Measurements from ENCODE around the gene NHSL1.

GRCh38 chr6:138520463-138520862, 21.2 kb upstream of the NHSL1 start:
- no peak for TF ChIP-seq GABPA (IDR thresholded peaks at IDR 0.05 in 1 of 2, conservative IDR thresholded peaks at IDR 0.05 in 1 of 2)
- TF ChIP-seq, protein P1, sequence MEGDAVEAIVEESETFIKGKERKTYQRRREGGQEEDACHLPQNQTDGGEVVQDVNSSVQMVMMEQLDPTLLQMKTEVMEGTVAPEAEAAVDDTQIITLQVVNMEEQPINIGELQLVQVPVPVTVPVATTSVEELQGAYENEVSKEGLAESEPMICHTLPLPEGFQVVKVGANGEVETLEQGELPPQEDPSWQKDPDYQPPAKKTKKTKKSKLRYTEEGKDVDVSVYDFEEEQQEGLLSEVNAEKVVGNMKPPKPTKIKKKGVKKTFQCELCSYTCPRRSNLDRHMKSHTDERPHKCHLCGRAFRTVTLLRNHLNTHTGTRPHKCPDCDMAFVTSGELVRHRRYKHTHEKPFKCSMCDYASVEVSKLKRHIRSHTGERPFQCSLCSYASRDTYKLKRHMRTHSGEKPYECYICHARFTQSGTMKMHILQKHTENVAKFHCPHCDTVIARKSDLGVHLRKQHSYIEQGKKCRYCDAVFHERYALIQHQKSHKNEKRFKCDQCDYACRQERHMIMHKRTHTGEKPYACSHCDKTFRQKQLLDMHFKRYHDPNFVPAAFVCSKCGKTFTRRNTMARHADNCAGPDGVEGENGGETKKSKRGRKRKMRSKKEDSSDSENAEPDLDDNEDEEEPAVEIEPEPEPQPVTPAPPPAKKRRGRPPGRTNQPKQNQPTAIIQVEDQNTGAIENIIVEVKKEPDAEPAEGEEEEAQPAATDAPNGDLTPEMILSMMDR (IDR thresholded peaks at IDR 0.05; ENCODE audit: low read depth, low read length, missing input control): peak; percentile 37
- TF ChIP-seq TAF1 (conservative IDR thresholded peaks at IDR 0.05): no peak
- no peak for TF ChIP-seq YY1 (IDR thresholded peaks at IDR 0.05)
- TF ChIP-seq RAD21 (IDR thresholded peaks at IDR 0.05): peak; percentile 48 to 62
- TF ChIP-seq JUND (IDR thresholded peaks at IDR 0.05): no peak
- TF ChIP-seq SP1 (IDR thresholded peaks at IDR 0.05): no peak
- TF ChIP-seq ATF3 (IDR thresholded peaks at IDR 0.05): no peak
- TF ChIP-seq HNF4G (IDR thresholded peaks at IDR 0.05): no peak
- no peak for TF ChIP-seq EGR1 (IDR thresholded peaks at IDR 0.05; ENCODE audit: low read depth in 2 of 2)
- TF ChIP-seq, protein P2, sequence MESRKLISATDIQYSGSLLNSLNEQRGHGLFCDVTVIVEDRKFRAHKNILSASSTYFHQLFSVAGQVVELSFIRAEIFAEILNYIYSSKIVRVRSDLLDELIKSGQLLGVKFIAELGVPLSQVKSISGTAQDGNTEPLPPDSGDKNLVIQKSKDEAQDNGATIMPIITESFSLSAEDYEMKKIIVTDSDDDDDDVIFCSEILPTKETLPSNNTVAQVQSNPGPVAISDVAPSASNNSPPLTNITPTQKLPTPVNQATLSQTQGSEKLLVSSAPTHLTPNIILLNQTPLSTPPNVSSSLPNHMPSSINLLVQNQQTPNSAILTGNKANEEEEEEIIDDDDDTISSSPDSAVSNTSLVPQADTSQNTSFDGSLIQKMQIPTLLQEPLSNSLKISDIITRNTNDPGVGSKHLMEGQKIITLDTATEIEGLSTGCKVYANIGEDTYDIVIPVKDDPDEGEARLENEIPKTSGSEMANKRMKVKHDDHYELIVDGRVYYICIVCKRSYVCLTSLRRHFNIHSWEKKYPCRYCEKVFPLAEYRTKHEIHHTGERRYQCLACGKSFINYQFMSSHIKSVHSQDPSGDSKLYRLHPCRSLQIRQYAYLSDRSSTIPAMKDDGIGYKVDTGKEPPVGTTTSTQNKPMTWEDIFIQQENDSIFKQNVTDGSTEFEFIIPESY (IDR thresholded peaks at IDR 0.05): no peak

Data from liver (tissue), 3 donors.